Suprapubic skin (tissue), 4 donors: ENCODE measurements around the gene GGACT. TPM values are rescaled to one million over a fixed set of nuclear protein-coding genes. Genes with fewer than 3 reads are reported as not detected.

Experiments
- DNase-seq, 2 donors: peaks; one replicate each; pipeline ENCODE4 v3.0.0-alpha.2; 2019; ENCODE audit warnings: low spot score in 2 of 2
- H3K27ac ChIP-seq: fragments of 200-600 bp; sonication (generic); one replicate; pipeline ENCODE4 v1.5.1; 2019
- H3K27me3 ChIP-seq: fragments of 200-600 bp; sonication (generic); one replicate; pipeline ENCODE4 v1.5.1; 2019
- H3K36me3 ChIP-seq: fragments of 200-600 bp; sonication (generic); one replicate; pipeline ENCODE4 v1.5.1; 2019
- H3K4me1 ChIP-seq: fragments of 200-600 bp; sonication (generic); one replicate; pipeline ENCODE4 v1.5.1; 2019
- H3K4me3 ChIP-seq: fragments of 200-600 bp; sonication (generic); one replicate; pipeline ENCODE4 v1.5.1; 2019; ENCODE audit warnings: mild to moderate bottlenecking
- H3K9me3 ChIP-seq: fragments of 200-600 bp; sonication (generic); one replicate; pipeline ENCODE4 v1.5.1; 2019
- CTCF ChIP-seq, 2 donors: fragments of 200-600 bp in 1 of 2; fragments of 450-650 bp in 1 of 2; sonication (generic) in 1 of 2; IDR thresholded peaks; one replicate each; pipeline ENCODE4 v1.5.1; 2016 to 2019; ENCODE audit warnings: antibody characterized with exemption in 2 of 2, mild to moderate bottlenecking in 1 of 2, moderate library complexity in 1 of 2
- EP300 ChIP-seq: sonication (generic); formaldehyde crosslinking; IDR thresholded peaks from one replicate; pipeline ENCODE4 v1.6.1; 2017; ENCODE audit warnings: antibody characterized with exemption
- POLR2A ChIP-seq, 2 donors: fragments of 450-650 bp; IDR thresholded peaks; one replicate each; pipeline ENCODE4 v1.6.1; 2017; ENCODE audit warnings: antibody characterized with exemption in 2 of 2, mild to moderate bottlenecking in 2 of 2, moderate library complexity in 2 of 2
- POLR2AphosphoS5 ChIP-seq, 3 donors: sonication (generic); formaldehyde crosslinking; IDR thresholded peaks; one replicate each; pipeline ENCODE4 v1.6.1; 2017; ENCODE audit warnings: antibody characterized with exemption in 3 of 3
- WGBS: methylation state at CpG from one replicate; pipeline ENCODE4 v1.1.5; 2018; 5-methylcytosine and 5-hydroxymethylcytosine counted together
- total RNA-seq, 4 donors: library from RNA; depleted of rRNA; stranded (reverse); fragments of >200 nt; gene quantifications; one replicate each; pipeline ENCODE4 v1.1.0, GENCODE V29; 2016

Gene GGACT
- total RNA-seq: 1 to 10 TPM; 1.5 to 4.2 (median 3.6) TPM

- no peaks in the 10 kb centered on the region for H3K27me3 ChIP-seq
- H3K27ac ChIP-seq: peak within 1 kb of the TSS; percentile 76
- H3K9me3 ChIP-seq: no peaks in the 10 kb centered on the region
- peak within 1 kb of the TSS; percentile 77 for H3K4me3 ChIP-seq
- no peaks in the 10 kb centered on the region for H3K36me3 ChIP-seq
- WGBS: 18% methylated on average over 14 of the region's 82 CpGs
- TF ChIP-seq EP300: no peak
- peak; percentile 51 to 82 for TF ChIP-seq CTCF (IDR thresholded peaks at IDR 0.05)
- peak; percentile 73 to 84 for DNase-seq
- peaks cover 20% of the 10 kb centered on the region for H3K4me1 ChIP-seq
These were observed at the start of gene GGACT for GRCh38 chr13:100588331-100589177. GGACT (minus strand) TSS chr13:100588789; CDS start chr13:100532591, 56,198 bp downstream.

DNA sequence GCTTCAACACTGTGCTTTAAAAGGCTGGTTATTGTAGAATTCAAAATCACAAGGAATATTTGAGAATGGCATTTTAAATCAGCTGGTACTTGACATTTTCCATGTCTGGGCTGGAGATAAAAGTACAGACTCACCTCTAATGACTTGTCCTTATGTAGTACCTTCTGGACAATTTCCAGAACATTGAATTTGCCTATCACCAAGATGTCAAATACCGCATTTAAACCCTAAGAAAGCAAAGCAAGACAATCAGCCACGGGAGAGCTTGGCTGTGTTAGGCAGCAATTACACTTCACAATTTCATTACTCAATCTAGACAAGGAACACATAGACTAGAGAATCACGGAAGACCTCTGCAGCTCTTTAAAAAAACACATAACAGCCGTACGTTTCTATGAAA is 49.2 kb upstream of the GGACT start:
- Histone ChIP-seq H3K27me3 (no peaks in the 10 kb centered on the region), H3K4me1 (no peaks in the 10 kb centered on the region), H3K4me3 (no peak overlapping the region), H3K9me3 (no peaks in the 10 kb centered on the region), H3K27ac (no peak overlapping the region), H3K36me3 (peaks cover 72% of the 10 kb centered on the region)
- DNase-seq: no peak
- WGBS: 90% methylated on average over 5 of the region's 5 CpGs
- TF ChIP-seq POLR2A (IDR thresholded peaks at IDR 0.05) (no peak), EP300 (no peak), CTCF (IDR thresholded peaks at IDR 0.05) (no peak), POLR2AphosphoS5 (IDR thresholded peaks at IDR 0.05) (no peak)

GRCh38 chr13:100637380-100637779 is 48.8 kb upstream of the GGACT start:
- H3K9me3 ChIP-seq: no peaks in the 10 kb centered on the region
- no peaks in the 10 kb centered on the region for H3K4me1 ChIP-seq
- no peaks in the 10 kb centered on the region for H3K27me3 ChIP-seq
- TF ChIP-seq POLR2AphosphoS5 (IDR thresholded peaks at IDR 0.05): no peak
- no peak for TF ChIP-seq POLR2A (IDR thresholded peaks at IDR 0.05)
- TF ChIP-seq EP300: no peak
- no peak for TF ChIP-seq CTCF (IDR thresholded peaks at IDR 0.05)
- WGBS: 92% methylated on average over 16 of the region's 16 CpGs
- DNase-seq: no peak
- H3K4me3 ChIP-seq: no peak overlapping the region
- H3K36me3 ChIP-seq: peaks cover 68% of the 10 kb centered on the region
- H3K27ac ChIP-seq: no peak overlapping the region

GRCh38 chr13:100636441-100636840 is 47.9 kb upstream of the GGACT start:
- Histone ChIP-seq H3K9me3 (no peaks in the 10 kb centered on the region), H3K27ac (no peak overlapping the region), H3K36me3 (peaks cover 59% of the 10 kb centered on the region), H3K4me1 (no peaks in the 10 kb centered on the region), H3K27me3 (no peaks in the 10 kb centered on the region), H3K4me3 (no peak overlapping the region)
- DNase-seq: no peak
- TF ChIP-seq EP300: no peak
- no peak for TF ChIP-seq CTCF (IDR thresholded peaks at IDR 0.05)
- TF ChIP-seq POLR2A (IDR thresholded peaks at IDR 0.05): no peak
- TF ChIP-seq POLR2AphosphoS5 (IDR thresholded peaks at IDR 0.05): no peak
- 92% methylated on average over 7 of the region's 7 CpGs for WGBS

DNA sequence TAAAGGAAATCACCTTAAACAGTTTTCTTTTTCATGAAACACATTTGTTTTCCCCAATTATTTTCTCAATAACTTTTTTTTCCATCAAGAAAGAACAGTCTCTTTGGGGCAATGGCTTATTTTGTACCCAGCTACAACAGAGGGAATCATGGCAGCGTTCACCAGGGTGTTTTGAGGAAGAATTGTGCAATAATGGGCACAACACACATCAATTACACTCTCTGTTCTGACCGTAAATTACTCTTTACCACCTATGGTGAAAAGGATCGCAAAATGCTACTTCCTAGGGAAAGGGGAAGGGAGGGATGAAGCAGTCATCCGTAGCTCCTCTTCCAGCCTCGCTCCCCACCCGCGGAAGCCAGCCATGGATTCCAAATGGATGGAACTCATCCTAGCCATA is 47.4 kb upstream of the GGACT start:
- no peaks in the 10 kb centered on the region for H3K27me3 ChIP-seq
- H3K4me3 ChIP-seq: no peak overlapping the region
- TF ChIP-seq CTCF (IDR thresholded peaks at IDR 0.05) (no peak), POLR2AphosphoS5 (IDR thresholded peaks at IDR 0.05) (no peak), POLR2A (IDR thresholded peaks at IDR 0.05) (no peak), EP300 (no peak)
- no peak for DNase-seq
- no peaks in the 10 kb centered on the region for H3K4me1 ChIP-seq
- H3K9me3 ChIP-seq: no peaks in the 10 kb centered on the region
- H3K36me3 ChIP-seq: peaks cover 57% of the 10 kb centered on the region
- WGBS: 89% methylated on average over 7 of the region's 7 CpGs
- H3K27ac ChIP-seq: no peak overlapping the region
